Neural progenitor cell (in vitro differentiated cells): ENCODE measurements around the gene KCNC4. TPM values are rescaled to one million over a fixed set of nuclear protein-coding genes. Genes with fewer than 3 reads are reported as not detected.

Experiments
- DNase-seq: peaks from one replicate; pipeline ENCODE4 v3.0.0-alpha.2; 2016; ENCODE audit warnings: low spot score
- H2AFZ ChIP-seq: fragments of 200-600 bp; sonication (generic); replicated peaks from 2 replicates; pipeline ENCODE4 v1.6.1; 2016; ENCODE audit warnings: antibody characterized with exemption
- H3F3A ChIP-seq: fragments of 200-600 bp; sonication (generic); 2 replicates; pipeline ENCODE4 v1.6.1; 2016; ENCODE audit warnings: antibody characterized with exemption, low read depth
- H3K27ac ChIP-seq: fragments of 200-600 bp; sonication (generic); 2 replicates; pipeline ENCODE4 v1.5.1; 2016; ENCODE audit warnings: mild to moderate bottlenecking
- H3K27me3 ChIP-seq: fragments of 200-600 bp; sonication (generic); 2 replicates; pipeline ENCODE4 v1.6.1; 2016; ENCODE audit warnings: mild to moderate bottlenecking, moderate library complexity
- H3K36me3 ChIP-seq: fragments of 200-600 bp; sonication (generic); 2 replicates; pipeline ENCODE4 v1.5.1; 2016
- H3K4me1 ChIP-seq: fragments of 200-600 bp; sonication (generic); 2 replicates; pipeline ENCODE4 v1.6.1; 2016; ENCODE audit warnings: mixed run types
- H3K4me2 ChIP-seq: fragments of 200-600 bp; sonication (generic); 2 replicates; pipeline ENCODE4 v1.6.1; 2016
- H3K4me3 ChIP-seq: fragments of 200-600 bp; sonication (generic); 2 replicates; pipeline ENCODE4 v1.5.1; 2016
- H3K79me2 ChIP-seq: fragments of 200-600 bp; sonication (generic); 2 replicates; pipeline ENCODE4 v1.6.1; 2016; ENCODE audit warnings: low read depth
- H3K9ac ChIP-seq: fragments of 200-600 bp; sonication (generic); 2 replicates; pipeline ENCODE4 v1.6.1; 2016
- H3K9me3 ChIP-seq: fragments of 200-600 bp; sonication (generic); 2 replicates; pipeline ENCODE4 v1.5.1; 2016; ENCODE audit warnings: low read depth
- H4K20me1 ChIP-seq: fragments of 200-600 bp; sonication (generic); 2 replicates; pipeline ENCODE4 v1.6.1; 2016; ENCODE audit warnings: low read depth
- H3K27ac Mint-ChIP-seq: 3 replicates; pipeline ENCODE4 v1.8.0; 2021; ENCODE audit warnings: mixed read lengths
- H3K27me3 Mint-ChIP-seq: 2 replicates; pipeline ENCODE4 v1.8.0; 2022; ENCODE audit warnings: low read depth, mild to moderate bottlenecking, inconsistent platforms, moderate library complexity, mixed read lengths; ENCODE audit not compliant: insufficient read depth
- H3K36me3 Mint-ChIP-seq: 3 replicates; pipeline ENCODE4 v1.8.0; 2021; ENCODE audit warnings: mixed read lengths
- H3K4me1 Mint-ChIP-seq: 3 replicates; pipeline ENCODE4 v1.8.0; 2021; ENCODE audit warnings: mixed read lengths
- H3K4me3 Mint-ChIP-seq: 3 replicates; pipeline ENCODE4 v1.8.0; 2021; ENCODE audit warnings: mild to moderate bottlenecking, moderate library complexity, mixed read lengths
- H3K9me3 Mint-ChIP-seq: 3 replicates; pipeline ENCODE4 v1.8.0; 2020; ENCODE audit warnings: mixed read lengths
- CTCF ChIP-seq: fragments of 200-600 bp; sonication (generic); IDR thresholded peaks from 2 replicates; pipeline ENCODE4 v1.5.1; 2017; ENCODE audit warnings: antibody characterized with exemption, mild to moderate bottlenecking
- EZH2 ChIP-seq: fragments of 200-600 bp; sonication (generic); IDR thresholded peaks from 2 replicates; pipeline ENCODE4 v1.6.1; 2017; ENCODE audit warnings: antibody characterized with exemption, mild to moderate bottlenecking, moderate library complexity
- EZH2phosphoT487 ChIP-seq: fragments of 200-600 bp; sonication (generic); IDR thresholded peaks from 2 replicates; pipeline ENCODE4 v1.6.1; 2017; ENCODE audit warnings: antibody characterized with exemption
- total RNA-seq: library from RNA; depleted of rRNA; stranded (reverse); fragments of >200 nt; gene quantifications from 2 replicates; pipeline ENCODE4 v1.2.3, GENCODE V29; 2015; ENCODE audit warnings: low replicate concordance

The KCNC4 gene
- total RNA-seq, 1 donor from 2014 or later = 1.3 TPM

DNA sequence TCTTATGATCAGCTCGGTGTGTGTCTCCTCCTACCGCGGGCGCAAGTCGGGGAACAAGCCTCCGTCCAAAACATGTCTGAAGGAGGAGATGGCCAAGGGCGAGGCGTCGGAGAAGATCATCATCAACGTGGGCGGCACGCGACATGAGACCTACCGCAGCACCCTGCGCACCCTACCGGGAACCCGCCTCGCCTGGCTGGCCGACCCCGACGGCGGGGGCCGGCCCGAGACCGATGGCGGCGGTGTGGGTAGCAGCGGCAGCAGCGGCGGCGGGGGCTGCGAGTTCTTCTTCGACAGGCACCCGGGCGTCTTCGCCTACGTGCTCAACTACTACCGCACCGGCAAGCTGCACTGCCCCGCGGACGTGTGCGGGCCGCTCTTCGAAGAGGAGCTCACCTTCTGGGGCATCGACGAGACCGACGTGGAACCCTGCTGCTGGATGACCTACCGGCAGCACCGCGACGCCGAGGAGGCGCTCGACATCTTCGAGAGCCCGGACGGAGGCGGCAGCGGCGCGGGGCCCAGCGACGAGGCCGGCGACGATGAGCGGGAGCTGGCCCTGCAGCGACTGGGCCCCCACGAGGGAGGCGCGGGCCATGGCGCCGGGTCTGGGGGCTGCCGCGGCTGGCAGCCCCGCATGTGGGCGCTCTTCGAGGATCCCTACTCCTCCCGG, 1.5 kb downstream of the KCNC4 start:
- Mint-ChIP-seq H3K9me3 (no peaks in the 10 kb centered on the region), H3K36me3 (no peaks in the 10 kb centered on the region), H3K4me1 (peaks cover 30% of the 10 kb centered on the region), H3K27me3 (peaks cover 31% of the 10 kb centered on the region), H3K4me3 (peak overlapping the region; percentile 86), H3K27ac (no peak overlapping the region)
- H3K36me3 ChIP-seq = no peaks in the 10 kb centered on the region
- no peaks in the 10 kb centered on the region for H3K9me3 ChIP-seq
- peak overlapping the region; percentile 86 for H2AFZ ChIP-seq
- H3K27me3 ChIP-seq = peaks cover 45% of the 10 kb centered on the region
- peak; percentile 45 for DNase-seq
- peaks cover 38% of the 10 kb centered on the region for H3F3A ChIP-seq
- no peak overlapping the region for H3K9ac ChIP-seq
- peak overlapping the region; percentile 68 for H3K4me3 ChIP-seq
- H3K4me2 ChIP-seq = peak overlapping the region; percentile 94
- peak; percentile 97 for TF ChIP-seq EZH2phosphoT487
- TF ChIP-seq CTCF = peak; percentile 26
- TF ChIP-seq EZH2 = peak; percentile 95
- H4K20me1 ChIP-seq = peaks cover 13% of the 10 kb centered on the region
- peaks cover 19% of the 10 kb centered on the region for H3K4me1 ChIP-seq
- no peak overlapping the region for H3K27ac ChIP-seq
- no peaks in the 10 kb centered on the region for H3K79me2 ChIP-seq

DNA sequence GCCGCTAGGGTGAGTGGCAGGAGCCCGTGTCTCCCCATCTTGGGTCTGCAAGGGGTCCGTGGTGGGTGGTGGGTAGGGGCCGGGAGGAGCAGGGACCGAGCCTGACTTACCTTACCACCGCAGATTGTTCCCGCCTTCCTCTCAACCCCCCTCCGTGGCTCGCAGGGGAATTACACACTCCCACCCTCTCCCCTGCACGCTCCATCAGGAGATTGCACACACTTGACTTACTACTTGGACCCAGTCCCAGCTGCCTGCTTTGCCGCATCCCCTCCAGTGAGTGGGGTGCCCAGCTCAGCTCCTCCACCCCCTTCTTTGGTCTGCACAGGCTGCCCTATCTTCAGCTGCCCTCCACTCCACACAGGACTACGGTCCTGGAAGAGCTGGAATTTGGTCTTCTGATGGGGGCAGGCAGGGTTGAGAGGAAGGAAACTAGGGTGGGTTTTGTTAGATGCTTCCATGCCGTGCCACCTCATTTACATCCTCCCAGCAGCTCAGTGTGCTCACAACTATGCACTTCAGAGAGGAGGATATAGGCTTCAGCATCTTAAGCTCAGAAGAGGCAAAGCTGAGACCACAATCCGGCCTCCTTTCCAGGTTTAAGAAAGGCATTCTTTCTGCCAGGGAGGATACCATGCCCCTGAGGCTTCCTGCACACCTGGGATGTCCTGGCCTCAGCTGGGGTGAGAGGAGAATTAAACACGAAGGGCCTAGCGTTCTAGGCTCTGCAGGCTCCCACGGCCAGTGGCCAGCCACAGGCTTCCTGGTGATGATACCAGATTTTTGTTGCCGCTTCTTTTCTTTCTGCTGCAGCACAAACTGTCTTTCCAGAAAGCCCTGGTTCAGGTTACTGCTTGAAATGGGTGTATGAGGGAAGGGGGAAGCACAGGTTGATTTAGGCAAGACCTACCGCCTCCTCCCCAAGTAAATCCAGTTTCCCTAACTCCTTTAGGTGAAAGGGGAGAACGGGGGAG, 2.3 kb downstream of the KCNC4 start:
- Histone ChIP-seq H3K4me3 (peak overlapping the region; percentile 68), H3K27ac (no peak overlapping the region), H3K27me3 (peaks cover 45% of the 10 kb centered on the region), H3K4me1 (peaks cover 19% of the 10 kb centered on the region), H3K36me3 (no peaks in the 10 kb centered on the region), H3K4me2 (peak overlapping the region; percentile 94), H3K9ac (no peak overlapping the region), H4K20me1 (peaks cover 13% of the 10 kb centered on the region), H2AFZ (peak overlapping the region; percentile 86), H3K9me3 (no peaks in the 10 kb centered on the region), H3K79me2 (no peaks in the 10 kb centered on the region), H3F3A (peaks cover 38% of the 10 kb centered on the region)
- TF ChIP-seq CTCF (no peak), EZH2 (no peak), EZH2phosphoT487 (no peak)
- H3K4me3 Mint-ChIP-seq = peak overlapping the region; percentile 80
- peaks cover 30% of the 10 kb centered on the region for H3K4me1 Mint-ChIP-seq
- peaks cover 31% of the 10 kb centered on the region for H3K27me3 Mint-ChIP-seq
- peak; percentile 44 for DNase-seq
- no peak overlapping the region for H3K27ac Mint-ChIP-seq
- no peaks in the 10 kb centered on the region for H3K9me3 Mint-ChIP-seq
- no peaks in the 10 kb centered on the region for H3K36me3 Mint-ChIP-seq

GRCh38 chr1:110213143-110213540, 3.0 kb downstream of the KCNC4 start:
- peak overlapping the region; percentile 76 for H3K4me3 Mint-ChIP-seq

More at GRCh38 chr1:110213143-110213540, 3.0 kb downstream of the KCNC4 start:
- peaks cover 38% of the 10 kb centered on the region for H3F3A ChIP-seq
- no peak for DNase-seq
- no peak overlapping the region for H2AFZ ChIP-seq
- no peaks in the 10 kb centered on the region for H3K36me3 Mint-ChIP-seq
- no peak overlapping the region for H3K9ac ChIP-seq
- peaks cover 19% of the 10 kb centered on the region for H3K4me1 ChIP-seq
- no peak overlapping the region for H3K4me3 ChIP-seq
- H3K79me2 ChIP-seq = no peaks in the 10 kb centered on the region
- H3K4me2 ChIP-seq = peak overlapping the region; percentile 37
- TF ChIP-seq EZH2 (no peak), EZH2phosphoT487 (no peak)
- H4K20me1 ChIP-seq = peaks cover 13% of the 10 kb centered on the region
- H3K9me3 Mint-ChIP-seq = no peaks in the 10 kb centered on the region
- H3K27me3 Mint-ChIP-seq = peaks cover 32% of the 10 kb centered on the region
- H3K27ac Mint-ChIP-seq = no peak overlapping the region
- peaks cover 45% of the 10 kb centered on the region for H3K27me3 ChIP-seq
- no peaks in the 10 kb centered on the region for H3K36me3 ChIP-seq
- no peak overlapping the region for H3K27ac ChIP-seq
- H3K9me3 ChIP-seq = no peaks in the 10 kb centered on the region
- peaks cover 28% of the 10 kb centered on the region for H3K4me1 Mint-ChIP-seq
